Measurements from ENCODE around the gene URI1. TPM values are rescaled to one million over a fixed set of nuclear protein-coding genes. Genes with fewer than 3 reads are reported as not detected.
"Not testable (repeated sequence)": the region's sequence is repeated elsewhere in the genome, so short reads cannot be mapped to it uniquely, and the experiment has no call there.

URI1 gene
- total RNA-seq, 4 donors from 2014 or later, result 84.8 to 91.2 (median 86.3) TPM

- H3K9me3 ChIP-seq, result no peaks in the 10 kb centered on the region
- 62 to 100% methylated on average over 2 of the region's 2 CpGs for WGBS, 2 donors
- H3K27ac ChIP-seq, result no peak overlapping the region
- TF ChIP-seq CTCF (IDR thresholded peaks at IDR 0.05), result no peak
- TF ChIP-seq POLR2A (IDR thresholded peaks at IDR 0.05), result no peak
- no peaks in the 10 kb centered on the region for H3K4me1 ChIP-seq
- intact Hi-C loops (cut with DNase I), result no loop called here
- no peaks in the 10 kb centered on the region for H3K36me3 ChIP-seq
- no peak for DNase-seq
- H3K27me3 ChIP-seq, result no peaks in the 10 kb centered on the region
- H3K4me3 ChIP-seq (replicated peaks in 1 of 3), result no peak overlapping the region
These were observed 38.0 kb upstream of the URI1 start for GRCh38 chr19:29904017-29904416.

GRCh38 chr19:29908963-29909944 is 32.8 kb upstream of the URI1 start:
- DNase-seq, result no peak
- WGBS, 2 donors, result 79 to 83% methylated on average over 18 of the region's 18 CpGs

GRCh38 chr19:29914933-29915332 is 27.1 kb upstream of the URI1 start:
- Histone ChIP-seq H3K4me1 (no peaks in the 10 kb centered on the region), H3K36me3 (no peaks in the 10 kb centered on the region), H3K27me3 (no peaks in the 10 kb centered on the region), H3K9me3 (no peaks in the 10 kb centered on the region), H3K4me3 (replicated peaks in 1 of 3) (no peak overlapping the region), H3K27ac (no peak overlapping the region)
- 58 to 59% methylated on average over 3 of the region's 3 CpGs for WGBS, 2 donors
- DNase-seq, result no peak
- TF ChIP-seq POLR2A (IDR thresholded peaks at IDR 0.05) (no peak), CTCF (IDR thresholded peaks at IDR 0.05) (no peak)
- intact Hi-C loops (cut with DNase I), result no loop called here

More at GRCh38 chr19:29908963-29909944, 32.8 kb upstream of the URI1 start:
- Histone ChIP-seq H3K4me3 (replicated peaks in 1 of 3) (no peak overlapping the region), H3K36me3 (no peaks in the 10 kb centered on the region), H3K4me1 (no peaks in the 10 kb centered on the region), H3K27ac (no peak overlapping the region), H3K27me3 (no peaks in the 10 kb centered on the region), H3K9me3 (no peaks in the 10 kb centered on the region)
- TF ChIP-seq POLR2A (IDR thresholded peaks at IDR 0.05), result no peak
- TF ChIP-seq CTCF (IDR thresholded peaks at IDR 0.05), result no peak
- intact Hi-C loops (cut with DNase I), result no loop called here

- H3K4me1 ChIP-seq; H3K9me3 ChIP-seq; H3K27me3 ChIP-seq; DNase-seq; H3K4me3 ChIP-seq (replicated peaks in 1 of 3); intact Hi-C loops (cut with DNase I); H3K36me3 ChIP-seq; H3K27ac ChIP-seq: not testable (repeated sequence)
- WGBS, 2 donors, result 74 to 80% methylated on average over 1 to 2 of the region's 2 CpGs
These were observed 26.2 kb upstream of the URI1 start for GRCh38 chr19:29915832-29916231.

GRCh38 chr19:29917911-29918310 is 24.1 kb upstream of the URI1 start:
- Histone ChIP-seq H3K27ac (no peak overlapping the region), H3K4me1 (no peaks in the 10 kb centered on the region), H3K36me3 (no peaks in the 10 kb centered on the region), H3K9me3 (no peaks in the 10 kb centered on the region), H3K27me3 (no peaks in the 10 kb centered on the region), H3K4me3 (replicated peaks in 1 of 3) (no peak overlapping the region)
- no peak for TF ChIP-seq POLR2A (IDR thresholded peaks at IDR 0.05)
- no peak for TF ChIP-seq CTCF (IDR thresholded peaks at IDR 0.05)
- WGBS, 2 donors, result 90 to 92% methylated on average over 7 of the region's 7 CpGs
- no peak for DNase-seq
- intact Hi-C loops (cut with DNase I), result no loop called here

Measured in thyroid gland (tissue), 4 donors.